ENCODE measurements around the gene SUGCT. TPM values are rescaled to one million over a fixed set of nuclear protein-coding genes. Genes with fewer than 3 reads are reported as not detected.
A peak's percentile ranks its signal among the peaks of the same experiment; 100 is the strongest.

SUGCT gene
- total and polyA plus RNA-seq, 4 donors: 37.9 to 152 (median 53.2) TPM

- H3K36me3 ChIP-seq (ENCODE audit: control insufficient read depth in 1 of 2, insufficient read depth in 2 of 2, low read length in 1 of 2): no peaks in the 10 kb centered on the region
- no peak overlapping the region for H3K27ac ChIP-seq (ENCODE audit: low read depth in 1 of 2, low read length in 2 of 2)
- H3K4me1 ChIP-seq (ENCODE audit: control insufficient read depth in 1 of 2, insufficient read depth in 2 of 2, low read length in 2 of 2): peaks cover 0 to 2% of the 10 kb centered on the region in 2 donors
- H3K4me3 ChIP-seq (ENCODE audit: low read length in 2 of 2): no peak overlapping the region
- no peaks in the 10 kb centered on the region for H3K9me3 ChIP-seq (ENCODE audit: control insufficient read depth, low read length)
- DNase-seq: no peak
- no peak for ATAC-seq (ENCODE audit: low FRiP score)
- WGBS, 2 donors: 6 to 10% methylated on average over 1 of the region's 1 CpG
- no peaks in the 10 kb centered on the region for H3K27me3 ChIP-seq (ENCODE audit: control insufficient read depth in 1 of 2, insufficient read depth in 2 of 2, low read length in 1 of 2)
- intact Hi-C loops (cut with DNase I): no loop called here
Observed at GRCh38 chr7:40795607-40796006, 660.8 kb downstream of the SUGCT start.

GRCh38 chr7:40796723-40797122, 661.9 kb downstream of the SUGCT start:
- intact Hi-C loops (cut with DNase I): no loop called here
- no peak for DNase-seq
- Histone ChIP-seq H3K27ac (ENCODE audit: low read depth in 1 of 2, low read length in 2 of 2) (no peak overlapping the region), H3K36me3 (ENCODE audit: control insufficient read depth in 1 of 2, insufficient read depth in 2 of 2, low read length in 1 of 2) (no peaks in the 10 kb centered on the region), H3K4me3 (ENCODE audit: low read length in 2 of 2) (no peak overlapping the region), H3K4me1 (ENCODE audit: control insufficient read depth in 1 of 2, insufficient read depth in 2 of 2, low read length in 2 of 2) (peaks cover 2% of the 10 kb centered on the region in 2 donors), H3K27me3 (ENCODE audit: control insufficient read depth in 1 of 2, insufficient read depth in 2 of 2, low read length in 1 of 2) (no peaks in the 10 kb centered on the region), H3K9me3 (ENCODE audit: control insufficient read depth, low read length) (no peaks in the 10 kb centered on the region)
- WGBS, 2 donors: 87% methylated on average over 1 of the region's 1 CpG
- no peak for ATAC-seq (ENCODE audit: low FRiP score)

DNA sequence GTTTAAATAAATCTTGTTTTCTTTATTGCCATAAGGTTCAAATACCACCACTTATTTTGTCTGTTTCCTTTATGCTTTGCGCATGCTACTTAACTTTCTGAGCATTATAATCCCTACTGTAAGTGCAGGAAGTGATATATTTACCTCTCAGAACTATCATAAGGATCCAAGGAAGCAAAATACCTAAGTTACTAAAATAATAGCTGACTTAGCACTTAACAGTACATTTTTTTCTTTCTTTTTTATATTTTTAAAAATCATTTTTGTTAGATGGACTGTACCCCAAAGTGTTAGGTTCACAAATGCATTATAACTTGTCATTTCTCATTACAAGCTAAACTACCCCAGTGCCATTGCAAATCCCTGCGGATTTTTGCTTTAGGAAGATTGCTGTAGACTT, 663.8 kb downstream of the SUGCT start:
- intact Hi-C loops (cut with DNase I): no loop called here
- no peak for DNase-seq
- no peak for ATAC-seq (ENCODE audit: low FRiP score)
- Histone ChIP-seq H3K27ac (ENCODE audit: low read depth in 1 of 2, low read length in 2 of 2) (no peak overlapping the region), H3K36me3 (ENCODE audit: control insufficient read depth in 1 of 2, insufficient read depth in 2 of 2, low read length in 1 of 2) (no peaks in the 10 kb centered on the region), H3K9me3 (ENCODE audit: control insufficient read depth, low read length) (no peaks in the 10 kb centered on the region), H3K27me3 (ENCODE audit: control insufficient read depth in 1 of 2, insufficient read depth in 2 of 2, low read length in 1 of 2) (no peaks in the 10 kb centered on the region), H3K4me3 (ENCODE audit: low read length in 2 of 2) (no peak overlapping the region), H3K4me1 (ENCODE audit: control insufficient read depth in 1 of 2, insufficient read depth in 2 of 2, low read length in 2 of 2) (peaks cover 2% of the 10 kb centered on the region in 2 donors)
- WGBS, 2 donors: 97% methylated on average over 2 of the region's 2 CpGs

GRCh38 chr7:40799493-40800403, 664.9 kb downstream of the SUGCT start:
- no peaks in the 10 kb centered on the region for H3K9me3 ChIP-seq (ENCODE audit: control insufficient read depth, low read length)
- intact Hi-C loops (cut with DNase I): no loop called here
- ATAC-seq (ENCODE audit: low FRiP score) (no peak), DNase-seq (no peak)
- no peaks in the 10 kb centered on the region for H3K36me3 ChIP-seq (ENCODE audit: control insufficient read depth in 1 of 2, insufficient read depth in 2 of 2, low read length in 1 of 2)
- no peak overlapping the region for H3K4me3 ChIP-seq (ENCODE audit: low read length in 2 of 2)
- no peaks in the 10 kb centered on the region for H3K27me3 ChIP-seq (ENCODE audit: control insufficient read depth in 1 of 2, insufficient read depth in 2 of 2, low read length in 1 of 2)
- peak overlapping the region in 1 of 2 donors; percentile 12 for H3K27ac ChIP-seq (ENCODE audit: low read depth in 1 of 2, low read length in 2 of 2)
- 44 to 45% methylated on average over 8 of the region's 8 CpGs for WGBS, 2 donors
- H3K4me1 ChIP-seq (ENCODE audit: control insufficient read depth in 1 of 2, insufficient read depth in 2 of 2, low read length in 2 of 2): peaks cover 2% of the 10 kb centered on the region in 2 donors

DNA sequence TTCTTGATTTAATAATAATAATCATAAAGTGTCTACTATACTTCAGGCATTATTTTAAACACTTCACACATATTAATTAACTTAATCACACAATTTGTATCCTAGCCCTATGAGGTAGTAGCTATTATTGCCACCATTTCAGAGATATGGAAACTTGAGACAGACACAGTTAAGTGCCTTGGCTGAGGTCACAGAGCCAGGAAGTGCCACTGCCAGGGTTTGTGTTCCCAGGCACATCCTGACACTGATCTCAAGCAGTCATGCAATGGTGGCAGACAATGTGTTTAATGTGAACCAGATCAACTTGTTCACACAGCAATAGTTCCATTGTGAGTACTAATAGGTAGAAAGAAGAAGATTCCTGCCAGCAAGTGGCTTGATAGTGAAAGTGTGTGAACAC, 666.0 kb downstream of the SUGCT start:
- ATAC-seq (ENCODE audit: low FRiP score) (no peak), DNase-seq (no peak)
- H3K4me1 ChIP-seq (ENCODE audit: control insufficient read depth in 1 of 2, insufficient read depth in 2 of 2, low read length in 2 of 2): peaks cover 4 to 8% of the 10 kb centered on the region in 2 donors
- H3K27me3 ChIP-seq (ENCODE audit: control insufficient read depth in 1 of 2, insufficient read depth in 2 of 2, low read length in 1 of 2): no peaks in the 10 kb centered on the region
- H3K9me3 ChIP-seq (ENCODE audit: control insufficient read depth, low read length): no peaks in the 10 kb centered on the region
- intact Hi-C loops (cut with DNase I): no loop called here
- no peaks in the 10 kb centered on the region for H3K36me3 ChIP-seq (ENCODE audit: control insufficient read depth in 1 of 2, insufficient read depth in 2 of 2, low read length in 1 of 2)
- H3K4me3 ChIP-seq (ENCODE audit: low read length in 2 of 2): no peak overlapping the region
- no peak overlapping the region for H3K27ac ChIP-seq (ENCODE audit: low read depth in 1 of 2, low read length in 2 of 2)

DNA sequence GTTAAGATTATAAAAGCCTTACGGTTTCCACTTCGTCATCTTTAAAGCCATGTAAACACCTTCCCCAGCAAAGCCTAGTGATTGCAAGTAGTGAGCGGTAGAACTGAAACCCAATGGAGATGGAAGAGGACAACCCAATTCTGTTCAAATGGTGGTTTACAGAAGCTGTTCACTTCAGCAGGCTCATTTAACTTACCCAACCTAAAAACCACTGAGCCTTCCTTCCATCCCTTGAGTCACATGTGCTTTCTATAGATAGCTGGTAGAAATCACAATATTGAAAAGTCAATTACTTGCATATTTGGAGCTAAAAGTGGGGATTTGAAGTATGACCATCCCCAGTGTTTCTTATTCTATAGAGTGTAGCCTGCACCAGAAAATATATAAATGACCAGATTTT, 667.7 kb downstream of the SUGCT start:
- peaks cover 8 to 9% of the 10 kb centered on the region in 2 donors for H3K4me1 ChIP-seq (ENCODE audit: control insufficient read depth in 1 of 2, insufficient read depth in 2 of 2, low read length in 2 of 2)
- H3K4me3 ChIP-seq (ENCODE audit: low read length in 2 of 2): no peak overlapping the region
- DNase-seq: no peak
- H3K36me3 ChIP-seq (ENCODE audit: control insufficient read depth in 1 of 2, insufficient read depth in 2 of 2, low read length in 1 of 2): no peaks in the 10 kb centered on the region
- no peaks in the 10 kb centered on the region for H3K27me3 ChIP-seq (ENCODE audit: control insufficient read depth in 1 of 2, insufficient read depth in 2 of 2, low read length in 1 of 2)
- no peak overlapping the region for H3K27ac ChIP-seq (ENCODE audit: low read depth in 1 of 2, low read length in 2 of 2)
- WGBS, 2 donors: 98% methylated on average over 3 of the region's 3 CpGs
- no peaks in the 10 kb centered on the region for H3K9me3 ChIP-seq (ENCODE audit: control insufficient read depth, low read length)
- intact Hi-C loops (cut with DNase I): no loop called here
- no peak for ATAC-seq (ENCODE audit: low FRiP score)

- WGBS, 2 donors: 43 to 62% methylated on average over 6 of the region's 6 CpGs
- DNase-seq: no peak
- intact Hi-C loops (cut with DNase I): no loop called here
- H3K27me3 ChIP-seq (ENCODE audit: control insufficient read depth in 1 of 2, insufficient read depth in 2 of 2, low read length in 1 of 2): no peaks in the 10 kb centered on the region
- ATAC-seq (ENCODE audit: low FRiP score): no peak
- peak overlapping the region in 1 of 2 donors; percentile 23 for H3K27ac ChIP-seq (ENCODE audit: low read depth in 1 of 2, low read length in 2 of 2)
- H3K4me1 ChIP-seq (ENCODE audit: control insufficient read depth in 1 of 2, insufficient read depth in 2 of 2, low read length in 2 of 2): peaks cover 9% of the 10 kb centered on the region in 2 donors
- H3K4me3 ChIP-seq (ENCODE audit: low read length in 2 of 2): no peak overlapping the region
- H3K9me3 ChIP-seq (ENCODE audit: control insufficient read depth, low read length): no peaks in the 10 kb centered on the region
- no peaks in the 10 kb centered on the region for H3K36me3 ChIP-seq (ENCODE audit: control insufficient read depth in 1 of 2, insufficient read depth in 2 of 2, low read length in 1 of 2)
Observed at GRCh38 chr7:40804477-40805215, 669.8 kb downstream of the SUGCT start.

DNA sequence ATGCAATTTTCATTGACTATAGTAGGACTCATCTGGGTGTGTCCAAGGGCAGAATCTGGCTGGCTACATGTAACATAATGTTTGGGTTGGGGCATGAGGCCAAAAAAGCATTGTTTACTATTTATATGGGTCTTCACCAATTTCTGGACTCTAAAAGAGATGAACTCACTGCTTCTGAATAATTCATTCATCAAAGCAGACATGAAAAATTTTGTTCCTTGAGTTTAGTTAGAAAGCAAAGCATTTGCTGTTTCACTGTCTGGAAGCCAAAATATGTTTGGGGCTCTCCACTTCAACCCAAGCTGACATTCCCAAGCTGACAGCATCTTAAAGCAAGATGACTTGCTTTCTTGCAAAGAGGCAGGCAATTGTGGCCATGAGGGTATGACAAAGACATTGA, 670.6 kb downstream of the SUGCT start:
- H3K4me1 ChIP-seq (ENCODE audit: control insufficient read depth in 1 of 2, insufficient read depth in 2 of 2, low read length in 2 of 2): peaks cover 9% of the 10 kb centered on the region in 2 donors
- H3K36me3 ChIP-seq (ENCODE audit: control insufficient read depth in 1 of 2, insufficient read depth in 2 of 2, low read length in 1 of 2): no peaks in the 10 kb centered on the region
- no peaks in the 10 kb centered on the region for H3K27me3 ChIP-seq (ENCODE audit: control insufficient read depth in 1 of 2, insufficient read depth in 2 of 2, low read length in 1 of 2)
- no peak overlapping the region for H3K4me3 ChIP-seq (ENCODE audit: low read length in 2 of 2)
- intact Hi-C loops (cut with DNase I): no loop called here
- DNase-seq (no peak), ATAC-seq (ENCODE audit: low FRiP score) (no peak)
- H3K9me3 ChIP-seq (ENCODE audit: control insufficient read depth, low read length): no peaks in the 10 kb centered on the region
- H3K27ac ChIP-seq (ENCODE audit: low read depth in 1 of 2, low read length in 2 of 2): peak overlapping the region in 1 of 2 donors; percentile 57
